ENCODE results near the gene LRRN2.
"Not testable (repeated sequence)": the region's sequence is repeated elsewhere in the genome, so short reads cannot be mapped to it uniquely, and the experiment has no call there.

LRRN2 gene

DNA sequence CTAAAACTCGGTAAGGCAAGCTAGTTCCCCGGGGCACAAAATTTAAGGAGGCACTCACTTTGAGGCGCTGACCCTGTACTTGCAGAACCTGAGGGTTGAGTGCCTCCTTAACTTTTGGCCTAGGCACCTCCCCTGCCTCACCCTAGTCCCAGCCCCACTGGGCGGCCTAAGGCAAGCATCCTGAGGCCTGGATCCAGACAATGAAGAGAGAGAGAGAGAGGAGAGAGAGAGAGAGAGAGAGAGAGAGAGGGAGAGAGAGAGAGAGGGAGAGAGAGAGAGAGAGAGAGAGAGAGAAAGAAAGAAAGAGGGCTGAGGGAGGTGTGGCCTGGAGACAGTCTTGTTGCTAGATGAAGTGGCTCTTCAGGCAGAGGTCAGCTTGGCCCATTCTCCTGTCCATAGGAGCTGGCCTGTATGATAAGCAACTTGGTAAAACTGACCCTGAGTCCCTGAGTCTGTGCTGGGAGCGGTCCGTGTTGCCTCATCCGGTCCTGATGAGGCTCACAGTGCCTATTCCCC, 7.4 kb upstream of the LRRN2 start:
- peaks cover 64 to 65% of the 10 kb centered on the region in 2 donors for H3K27me3 Mint-ChIP-seq
- H3K27ac Mint-ChIP-seq: no peak overlapping the region
- H3K36me3 Mint-ChIP-seq (ENCODE audit: insufficient read depth): no peaks in the 10 kb centered on the region
- ATAC-seq (replicated peaks): no peak
- H3K4me3 Mint-ChIP-seq: no peak overlapping the region
- DNase-seq: no peak
- peaks cover 0 to 1% of the 10 kb centered on the region in 2 donors for H3K4me1 Mint-ChIP-seq (ENCODE audit: low read depth in 2 of 2)
- no peaks in the 10 kb centered on the region for H3K9me3 Mint-ChIP-seq

DNA sequence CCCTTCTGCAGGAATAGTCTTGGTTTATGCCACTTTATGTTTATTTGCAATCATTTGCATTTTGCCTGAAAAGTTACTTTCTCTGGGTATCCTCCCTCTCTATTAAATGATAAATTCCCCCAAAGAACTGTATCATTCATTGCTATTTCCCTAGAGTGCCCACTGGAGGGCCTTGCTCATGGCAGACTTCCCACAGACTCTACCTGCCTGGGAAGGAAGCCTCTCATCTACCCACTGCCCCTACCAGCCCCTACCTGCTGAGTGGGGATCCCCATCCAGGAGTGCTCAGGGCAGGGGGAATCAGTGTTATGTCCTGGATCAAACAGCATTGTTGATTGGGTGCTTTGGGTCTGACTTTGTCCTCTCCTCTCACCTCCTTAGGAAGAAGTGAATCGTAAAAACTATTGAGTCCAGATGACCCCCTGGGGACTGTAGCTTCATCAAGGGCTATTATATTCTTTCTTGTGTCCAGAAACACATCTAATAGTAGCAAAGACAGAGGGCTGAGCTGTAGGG, 6.8 kb upstream of the LRRN2 start:
- no peak overlapping the region for H3K27ac Mint-ChIP-seq
- ATAC-seq (replicated peaks): no peak
- peaks cover 69 to 70% of the 10 kb centered on the region in 2 donors for H3K27me3 Mint-ChIP-seq
- H3K9me3 Mint-ChIP-seq: no peaks in the 10 kb centered on the region
- H3K36me3 Mint-ChIP-seq (ENCODE audit: insufficient read depth): no peaks in the 10 kb centered on the region
- no peak overlapping the region for H3K4me3 Mint-ChIP-seq
- peaks cover 0 to 1% of the 10 kb centered on the region in 2 donors for H3K4me1 Mint-ChIP-seq (ENCODE audit: low read depth in 2 of 2)
- no peak for DNase-seq

DNA sequence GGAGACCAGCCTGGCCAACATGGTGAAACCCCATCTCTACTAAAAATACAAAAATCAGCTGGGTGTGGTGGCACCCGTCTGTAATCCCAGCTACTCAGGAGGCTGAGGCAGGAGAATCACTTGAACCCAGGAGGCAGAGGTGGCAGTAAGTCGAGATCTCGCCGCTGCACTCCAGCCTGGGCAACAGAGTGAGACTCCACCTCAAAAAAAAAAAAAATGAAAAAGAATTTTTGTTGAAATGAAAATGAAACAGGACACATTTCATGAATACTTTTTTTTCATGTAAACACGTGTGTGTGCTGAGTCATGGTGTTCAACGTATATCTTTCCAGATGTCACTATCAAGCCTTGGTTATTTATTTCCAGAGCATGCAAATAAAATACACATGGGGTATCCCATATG, 5.8 kb upstream of the LRRN2 start:
- ATAC-seq (replicated peaks); H3K36me3 Mint-ChIP-seq (ENCODE audit: insufficient read depth): not testable (repeated sequence)

GRCh38 chr1:204688776-204689175, 3.2 kb upstream of the LRRN2 start:
- no peak for ATAC-seq (replicated peaks)
- Mint-ChIP-seq H3K4me3 (no peak overlapping the region), H3K27me3 (peaks cover 76 to 82% of the 10 kb centered on the region in 2 donors), H3K27ac (peak overlapping the region in 1 of 2 donors; percentile 71), H3K4me1 (ENCODE audit: low read depth in 2 of 2) (peaks cover 0 to 7% of the 10 kb centered on the region in 2 donors), H3K36me3 (ENCODE audit: insufficient read depth) (no peaks in the 10 kb centered on the region), H3K9me3 (no peaks in the 10 kb centered on the region)
- no peak for DNase-seq

More for the DNA sequence above, 5.8 kb upstream of the LRRN2 start:
- DNase-seq; H3K27ac Mint-ChIP-seq; H3K4me1 Mint-ChIP-seq (ENCODE audit: low read depth in 2 of 2); H3K4me3 Mint-ChIP-seq; H3K9me3 Mint-ChIP-seq: not testable (repeated sequence)
- peaks cover 72 to 78% of the 10 kb centered on the region in 2 donors for H3K27me3 Mint-ChIP-seq

DNA sequence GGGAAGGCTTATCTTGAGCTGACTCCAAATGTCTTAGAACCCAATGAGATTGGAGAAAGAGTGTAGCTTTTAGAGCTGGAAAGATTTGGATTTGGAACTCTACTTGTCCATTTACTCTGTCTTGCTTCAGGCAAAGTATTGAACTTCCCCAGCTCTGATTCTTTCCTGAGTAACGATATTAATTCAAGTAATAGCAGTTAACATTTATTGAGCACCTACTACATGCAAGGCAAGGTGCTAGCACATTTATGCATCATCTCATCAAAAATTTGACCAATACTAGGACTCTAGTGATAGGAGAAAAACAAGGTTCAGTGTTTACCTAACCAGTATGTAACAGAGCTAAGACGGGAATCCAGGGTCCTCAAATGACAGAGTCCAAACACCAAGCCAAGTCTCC, 2.5 kb upstream of the LRRN2 start:
- no peak for DNase-seq
- no peak overlapping the region for H3K4me3 Mint-ChIP-seq
- no peaks in the 10 kb centered on the region for H3K36me3 Mint-ChIP-seq (ENCODE audit: insufficient read depth)
- H3K27me3 Mint-ChIP-seq: peaks cover 76 to 84% of the 10 kb centered on the region in 2 donors
- H3K4me1 Mint-ChIP-seq (ENCODE audit: low read depth in 2 of 2): peaks cover 0 to 7% of the 10 kb centered on the region in 2 donors
- no peak for ATAC-seq (replicated peaks)
- no peak overlapping the region for H3K27ac Mint-ChIP-seq
- no peaks in the 10 kb centered on the region for H3K9me3 Mint-ChIP-seq

DNA sequence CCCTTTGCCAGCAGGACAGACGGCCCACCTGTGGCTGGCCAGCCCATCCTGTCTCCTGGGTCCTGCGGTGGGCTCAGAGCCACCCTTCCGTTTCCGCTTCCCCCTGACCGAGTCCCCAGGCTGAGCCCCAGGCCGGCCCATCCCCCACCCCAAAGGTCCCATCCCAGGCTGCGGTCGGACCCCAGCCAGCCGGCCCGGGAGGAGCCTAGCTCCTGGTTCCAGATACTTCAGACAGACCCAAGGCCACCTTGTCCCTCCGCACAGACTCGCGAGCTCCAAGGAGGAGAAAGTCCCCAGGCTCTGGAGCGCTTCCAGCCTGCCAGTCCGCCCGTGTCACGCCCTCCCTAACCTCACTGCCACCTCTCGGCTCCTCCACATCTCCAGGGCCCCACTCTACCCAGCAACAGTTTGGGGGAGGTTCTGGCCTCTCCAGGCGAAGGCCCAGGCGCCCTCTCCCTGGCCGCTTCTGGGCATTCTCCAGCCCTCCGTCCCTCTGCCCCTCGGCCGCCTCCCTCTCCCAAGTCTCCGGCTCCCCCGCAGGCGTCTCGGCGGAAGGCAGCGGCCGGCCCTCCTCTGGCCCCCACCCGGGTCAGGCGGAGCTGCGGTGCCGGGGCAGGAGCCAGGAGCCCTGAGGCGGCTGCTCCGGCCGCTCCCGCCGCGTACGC, 835 bp downstream of the LRRN2 start:
- Mint-ChIP-seq H3K4me1 (ENCODE audit: low read depth in 2 of 2) (peaks cover 0 to 7% of the 10 kb centered on the region in 2 donors), H3K4me3 (peak overlapping the region; percentile 6 to 28), H3K27me3 (peaks cover 64 to 76% of the 10 kb centered on the region in 2 donors), H3K36me3 (ENCODE audit: insufficient read depth) (no peaks in the 10 kb centered on the region), H3K27ac (no peak overlapping the region), H3K9me3 (no peaks in the 10 kb centered on the region)
- DNase-seq (no peak), ATAC-seq (replicated peaks) (no peak)

DNA sequence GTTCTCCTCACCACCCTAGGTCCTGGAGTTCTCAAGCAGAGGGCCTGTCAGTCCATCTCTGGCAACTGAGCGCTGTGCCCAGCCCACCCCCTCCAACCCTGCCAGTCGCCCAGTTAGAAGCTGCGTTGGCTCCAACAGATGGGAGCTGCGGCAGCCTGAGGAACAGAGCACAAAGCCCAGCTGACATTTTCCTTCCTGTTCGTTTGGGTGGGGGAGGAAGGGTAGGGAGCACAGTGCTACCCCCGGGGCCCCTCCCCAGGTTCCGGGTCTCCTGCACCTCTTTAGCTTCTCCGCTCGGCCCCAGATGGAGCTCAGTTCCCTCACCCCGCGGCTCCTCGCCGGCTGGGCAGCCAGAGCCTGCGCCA, 1.4 kb downstream of the LRRN2 start:
- peaks cover 0 to 7% of the 10 kb centered on the region in 2 donors for H3K4me1 Mint-ChIP-seq (ENCODE audit: low read depth in 2 of 2)

DNA sequence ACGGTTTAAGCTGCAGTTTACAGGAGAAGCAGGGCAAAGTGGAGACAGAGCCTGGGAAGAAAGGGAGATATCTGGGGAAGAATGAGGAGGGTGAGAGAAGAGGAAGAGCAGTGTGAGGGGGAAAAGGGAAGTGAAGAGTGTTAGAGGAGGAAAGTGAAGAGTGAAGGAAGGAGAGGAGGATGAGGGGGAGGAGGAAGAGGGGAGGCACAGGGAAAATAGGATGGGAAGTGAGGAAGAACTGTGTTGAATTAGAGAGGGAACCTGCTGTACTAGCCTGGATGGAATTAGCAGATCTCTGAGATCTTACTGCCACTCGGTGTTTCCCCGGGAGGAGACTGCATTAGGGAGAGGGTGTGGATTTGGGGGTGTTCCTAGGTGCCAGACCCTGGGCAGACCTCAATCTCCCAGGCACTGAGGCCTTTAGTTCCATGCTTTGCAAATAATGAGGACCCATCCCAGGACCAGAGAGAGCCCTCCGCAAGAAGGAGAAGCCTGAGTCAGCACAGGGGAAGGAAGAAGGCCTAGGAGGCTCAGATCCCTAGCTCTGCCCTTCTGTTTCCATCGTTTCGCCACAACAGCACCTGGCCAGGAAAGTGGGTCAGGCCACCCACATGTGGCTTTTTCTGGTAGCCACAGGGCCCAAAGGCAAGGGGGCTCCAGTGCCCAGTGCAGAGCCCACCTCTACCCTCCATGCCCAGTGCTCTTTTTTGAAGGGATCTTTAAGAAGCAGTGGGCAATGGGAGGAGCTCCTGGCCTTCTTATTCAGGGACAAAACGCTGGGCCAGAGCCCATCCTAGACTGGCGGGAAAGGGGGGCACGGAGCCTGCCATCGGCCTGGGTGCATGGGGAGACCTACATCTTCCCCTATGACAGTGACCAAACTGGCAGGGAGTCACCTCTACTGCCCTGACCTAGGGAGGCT, 2.0 kb downstream of the LRRN2 start:
- Mint-ChIP-seq H3K36me3 (ENCODE audit: insufficient read depth) (no peaks in the 10 kb centered on the region), H3K27me3 (peaks cover 64 to 76% of the 10 kb centered on the region in 2 donors), H3K4me3 (peak overlapping the region in 1 of 2 donors; percentile 28), H3K9me3 (no peaks in the 10 kb centered on the region), H3K27ac (no peak overlapping the region), H3K4me1 (ENCODE audit: low read depth in 2 of 2) (peaks cover 0 to 7% of the 10 kb centered on the region in 2 donors)
- ATAC-seq (replicated peaks) (no peak), DNase-seq (no peak)

More for the DNA sequence above, 1.4 kb downstream of the LRRN2 start:
- Mint-ChIP-seq H3K27ac (no peak overlapping the region), H3K36me3 (ENCODE audit: insufficient read depth) (no peaks in the 10 kb centered on the region), H3K27me3 (peaks cover 64 to 76% of the 10 kb centered on the region in 2 donors), H3K9me3 (no peaks in the 10 kb centered on the region), H3K4me3 (peak overlapping the region; percentile 6 to 28)
- ATAC-seq (replicated peaks): no peak
- no peak for DNase-seq

- H3K9me3 Mint-ChIP-seq: no peaks in the 10 kb centered on the region
- no peak overlapping the region for H3K27ac Mint-ChIP-seq
- no peak overlapping the region for H3K4me3 Mint-ChIP-seq
- H3K36me3 Mint-ChIP-seq (ENCODE audit: insufficient read depth): no peaks in the 10 kb centered on the region
- DNase-seq (no peak), ATAC-seq (replicated peaks) (no peak)
- H3K4me1 Mint-ChIP-seq (ENCODE audit: low read depth in 2 of 2): peaks cover 0 to 5% of the 10 kb centered on the region in 2 donors
- peaks cover 58 to 71% of the 10 kb centered on the region in 2 donors for H3K27me3 Mint-ChIP-seq
Measured at GRCh38 chr1:204680461-204680860, 5.1 kb downstream of the LRRN2 start.

- no peak overlapping the region for H3K4me3 Mint-ChIP-seq
- ATAC-seq (replicated peaks) (no peak), DNase-seq (no peak)
- H3K4me1 Mint-ChIP-seq (ENCODE audit: low read depth in 2 of 2): peaks cover 0 to 5% of the 10 kb centered on the region in 2 donors
- H3K9me3 Mint-ChIP-seq: no peaks in the 10 kb centered on the region
- peaks cover 58 to 68% of the 10 kb centered on the region in 2 donors for H3K27me3 Mint-ChIP-seq
- H3K36me3 Mint-ChIP-seq (ENCODE audit: insufficient read depth): no peaks in the 10 kb centered on the region
- H3K27ac Mint-ChIP-seq: no peak overlapping the region
Measured at GRCh38 chr1:204680051-204680450, 5.5 kb downstream of the LRRN2 start.

GRCh38 chr1:204678721-204679475, 6.6 kb downstream of the LRRN2 start:
- Mint-ChIP-seq H3K4me3 (no peak overlapping the region), H3K4me1 (ENCODE audit: low read depth in 2 of 2) (no peaks in the 10 kb centered on the region), H3K9me3 (no peaks in the 10 kb centered on the region), H3K36me3 (ENCODE audit: insufficient read depth) (no peaks in the 10 kb centered on the region), H3K27ac (no peak overlapping the region), H3K27me3 (peaks cover 49 to 62% of the 10 kb centered on the region in 2 donors)
- ATAC-seq (replicated peaks): no peak
- no peak for DNase-seq

DNA sequence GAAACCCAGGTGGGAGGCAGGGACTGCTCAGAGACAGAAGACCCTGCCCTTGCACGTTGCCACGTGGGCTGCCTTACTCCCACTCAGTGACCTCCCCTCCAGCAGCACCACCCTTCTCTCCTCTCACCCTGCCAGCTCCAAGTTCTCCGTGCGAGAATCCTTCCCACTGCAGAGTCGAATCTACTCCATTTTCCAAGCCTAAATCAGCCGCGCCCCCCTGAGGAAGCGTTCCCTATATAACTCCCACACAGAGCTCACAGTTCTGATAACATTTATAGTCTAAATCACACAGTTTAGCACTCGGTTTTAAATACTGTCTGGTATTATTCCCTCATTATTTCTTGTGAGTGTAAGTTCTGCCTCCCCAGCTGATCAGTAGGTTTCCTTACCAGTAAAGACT, 7.7 kb downstream of the LRRN2 start:
- no peaks in the 10 kb centered on the region for H3K36me3 Mint-ChIP-seq (ENCODE audit: insufficient read depth)
- no peak overlapping the region for H3K27ac Mint-ChIP-seq
- peaks cover 41 to 53% of the 10 kb centered on the region in 2 donors for H3K27me3 Mint-ChIP-seq
- H3K4me1 Mint-ChIP-seq (ENCODE audit: low read depth in 2 of 2): no peaks in the 10 kb centered on the region
- no peaks in the 10 kb centered on the region for H3K9me3 Mint-ChIP-seq
- ATAC-seq (replicated peaks): no peak
- no peak for DNase-seq
- no peak overlapping the region for H3K4me3 Mint-ChIP-seq

GRCh38 chr1:204676043-204676442, 9.5 kb downstream of the LRRN2 start:
- H3K9me3 Mint-ChIP-seq: no peaks in the 10 kb centered on the region
- no peaks in the 10 kb centered on the region for H3K36me3 Mint-ChIP-seq (ENCODE audit: insufficient read depth)
- DNase-seq (no peak), ATAC-seq (replicated peaks) (no peak)
- H3K27ac Mint-ChIP-seq: no peak overlapping the region
- H3K27me3 Mint-ChIP-seq: peaks cover 38 to 48% of the 10 kb centered on the region in 2 donors
- H3K4me1 Mint-ChIP-seq (ENCODE audit: low read depth in 2 of 2): no peaks in the 10 kb centered on the region
- no peak overlapping the region for H3K4me3 Mint-ChIP-seq

Measured in effector memory CD8-positive, alpha-beta T cell (primary cell).